MCF 10A (cell line): ENCODE measurements around the gene NFS1. TPM values are rescaled to one million over a fixed set of nuclear protein-coding genes. Genes with fewer than 3 reads are reported as not detected.

Experiments
- BruUV-seq: library from RNA; stranded (reverse); fragments of 400-500 nt; replicated peaks from 2 replicates; lab custom pipeline; 2021; lab: Mats Ljungman, UMichigan
- CTCF ChIA-PET: fragments of 300-600 bp; sonication (Branson Sonifier 250); formaldehyde crosslinking; extraction: SDS; loops from one replicate; lab custom pipeline; 2021; ENCODE audit warnings: antibody characterized with exemption, inconsistent platforms; lab: Yijun Ruan, JAX
- POLR2A ChIA-PET: fragments of 300-600, 350-650 bp; sonication (Branson Sonifier 250); formaldehyde crosslinking; extraction: SDS; loops from one replicate; lab custom pipeline; 2020; ENCODE audit warnings: antibody characterized with exemption, inconsistent platforms; lab: Yijun Ruan, JAX
- DNase-seq: peaks from one replicate; pipeline ENCODE4 v3.0.0-alpha.2; 2018; ENCODE audit not compliant: unreplicated experiment
- H3K27ac Mint-ChIP-seq: one replicate; pipeline ENCODE4 v1.8.0; 2022; ENCODE audit warnings: mild to moderate bottlenecking, low read depth, mixed read lengths; ENCODE audit not compliant: unreplicated experiment
- H3K27me3 Mint-ChIP-seq: one replicate; pipeline ENCODE4 v1.8.0; 2022; ENCODE audit warnings: mixed read lengths; ENCODE audit not compliant: insufficient read depth, unreplicated experiment
- H3K36me3 Mint-ChIP-seq: one replicate; pipeline ENCODE4 v1.8.0; 2022; ENCODE audit warnings: mild to moderate bottlenecking, moderate library complexity, mixed read lengths; ENCODE audit not compliant: insufficient read depth, unreplicated experiment
- H3K4me1 Mint-ChIP-seq: one replicate; pipeline ENCODE4 v1.8.0; 2022; ENCODE audit warnings: mixed read lengths; ENCODE audit not compliant: insufficient read depth, unreplicated experiment
- H3K4me3 Mint-ChIP-seq: one replicate; pipeline ENCODE4 v1.8.0; 2022; ENCODE audit warnings: mild to moderate bottlenecking, moderate library complexity, mixed read lengths; ENCODE audit not compliant: unreplicated experiment
- H3K9me3 Mint-ChIP-seq: one replicate; pipeline ENCODE4 v1.8.0; 2022; ENCODE audit warnings: mixed read lengths; ENCODE audit not compliant: unreplicated experiment
- CTCF ChIP-seq: fragments of 200-600 bp; IDR thresholded peaks from one replicate; pipeline ENCODE4 v1.8.0; 2022; ENCODE audit warnings: antibody characterized with exemption, mild to moderate bottlenecking; ENCODE audit not compliant: unreplicated experiment
- intact Hi-C: fragments of 100-400 bp; cut with micrococcal nuclease; formaldehyde crosslinking; loops from 2 replicates; pipeline ENCODE4 v1.14.1; 2022
- total RNA-seq: library from RNA; stranded (reverse); gene quantifications from 2 replicates; pipeline ENCODE4 v1.2.3, GENCODE V29; 2022

Gene NFS1
- total RNA-seq, 1 experiment from 2014 or later = 27.6 TPM

GRCh38 chr20:35731862-35732643, 32.9 kb upstream of the NFS1 start:
- Mint-ChIP-seq H3K27me3 (no peaks in the 10 kb centered on the region), H3K4me3 (peak overlapping the region; percentile 20), H3K36me3 (peaks cover 96% of the 10 kb centered on the region), H3K9me3 (no peaks in the 10 kb centered on the region), H3K4me1 (peaks cover 18% of the 10 kb centered on the region), H3K27ac (no peak overlapping the region)
- no peak for TF ChIP-seq CTCF
- CTCF ChIA-PET = interaction anchor here (0.5 to 0.6 kb wide), 2 partner anchors 61 to 1965 kb away, joined by 4 read pairs; no protein-coding TSS in a partner anchor
- intact Hi-C loops = no loop called here
- no peak for DNase-seq
- POLR2A ChIA-PET = interaction anchor here (1.2 to 5.5 kb wide), 6 partner anchors 8 to 152 kb away, joined by 3 to 45 read pairs (median 18); partner anchors contain the start of genes PHF20 and RBM39
- BruUV-seq = no TSS peak

- intact Hi-C loops = no loop called here
- ChIA-PET CTCF (interaction anchor here (0.5 to 1.5 kb wide), 2 partner anchors 153 to 1966 kb away, joined by 3 to 4 read pairs; no protein-coding TSS in a partner anchor), POLR2A (interaction anchor here (1.0 to 5.5 kb wide), 7 partner anchors 9 to 153 kb away, joined by 3 to 45 read pairs (median 4); partner anchors contain the start of genes PHF20 and RBM39)
- Mint-ChIP-seq H3K36me3 (peaks cover 96% of the 10 kb centered on the region), H3K9me3 (no peaks in the 10 kb centered on the region), H3K27ac (no peak overlapping the region), H3K4me3 (no peak overlapping the region), H3K27me3 (no peaks in the 10 kb centered on the region), H3K4me1 (peaks cover 18% of the 10 kb centered on the region)
- TF ChIP-seq CTCF = no peak
- DNase-seq = no peak
- no TSS peak for BruUV-seq
These were observed 32.3 kb upstream of the NFS1 start for GRCh38 chr20:35731469-35731788.

GRCh38 chr20:35730583-35731468, 31.7 kb upstream of the NFS1 start:
- ChIA-PET POLR2A (interaction anchor here (0.7 to 5.5 kb wide), 11 partner anchors 10 to 185 kb away, joined by 3 to 45 read pairs (median 4); partner anchors contain the start of genes PHF20, RBM39 and ROMO1), CTCF (interaction anchor here (0.7 to 1.5 kb wide), 3 partner anchors 9 to 708 kb away, joined by 3 to 5 read pairs (median 3); no protein-coding TSS in a partner anchor)
- Mint-ChIP-seq H3K36me3 (peaks cover 96% of the 10 kb centered on the region), H3K27ac (no peak overlapping the region), H3K4me3 (no peak overlapping the region), H3K4me1 (peaks cover 18% of the 10 kb centered on the region), H3K27me3 (no peaks in the 10 kb centered on the region), H3K9me3 (no peaks in the 10 kb centered on the region)
- intact Hi-C loops = no loop called here
- BruUV-seq = no TSS peak
- TF ChIP-seq CTCF = no peak
- DNase-seq = no peak
